Measurements from ENCODE around the gene KLF6. TPM values are rescaled to one million over a fixed set of nuclear protein-coding genes. Genes with fewer than 3 reads are reported as not detected.

Gene KLF6
- total RNA-seq, 1 donor from 2014 or later: 95.5 TPM

GRCh38 chr10:3783316-3783681, 1.7 kb downstream of the KLF6 start:
- H3K4me1 Mint-ChIP-seq (ENCODE audit: low read depth): peaks cover 37% of the 10 kb centered on the region
- H3K4me3 Mint-ChIP-seq (ENCODE audit: low read depth): peak overlapping the region; percentile 91
- peaks cover 34% of the 10 kb centered on the region for H3K36me3 Mint-ChIP-seq (ENCODE audit: insufficient read depth)
- no peaks in the 10 kb centered on the region for H3K9me3 Mint-ChIP-seq (ENCODE audit: low read depth)
- no peaks in the 10 kb centered on the region for H3K27me3 Mint-ChIP-seq
- peak overlapping the region; percentile 99 for H3K27ac Mint-ChIP-seq
- TF ChIP-seq CTCF (IDR thresholded peaks at IDR 0.05; ENCODE audit: unreplicated experiment): no peak
- no peak for DNase-seq (ENCODE audit: low spot score, unreplicated experiment)

GRCh38 chr10:3782451-3783315, 2.3 kb downstream of the KLF6 start:
- H3K27ac Mint-ChIP-seq: peak overlapping the region; percentile 99
- no peaks in the 10 kb centered on the region for H3K27me3 Mint-ChIP-seq
- peaks cover 39% of the 10 kb centered on the region for H3K36me3 Mint-ChIP-seq (ENCODE audit: insufficient read depth)
- H3K9me3 Mint-ChIP-seq (ENCODE audit: low read depth): no peaks in the 10 kb centered on the region
- peak overlapping the region; percentile 91 for H3K4me3 Mint-ChIP-seq (ENCODE audit: low read depth)
- peaks cover 33% of the 10 kb centered on the region for H3K4me1 Mint-ChIP-seq (ENCODE audit: low read depth)
- TF ChIP-seq CTCF (IDR thresholded peaks at IDR 0.05; ENCODE audit: unreplicated experiment): no peak
- DNase-seq (ENCODE audit: low spot score, unreplicated experiment): no peak

GRCh38 chr10:3782146-3782450, 2.9 kb downstream of the KLF6 start:
- Mint-ChIP-seq H3K27me3 (no peaks in the 10 kb centered on the region), H3K4me1 (ENCODE audit: low read depth) (peaks cover 36% of the 10 kb centered on the region), H3K36me3 (ENCODE audit: insufficient read depth) (peaks cover 44% of the 10 kb centered on the region), H3K27ac (peak overlapping the region; percentile 99), H3K4me3 (ENCODE audit: low read depth) (peak overlapping the region; percentile 91), H3K9me3 (ENCODE audit: low read depth) (no peaks in the 10 kb centered on the region)
- no peak for TF ChIP-seq CTCF (IDR thresholded peaks at IDR 0.05; ENCODE audit: unreplicated experiment)
- no peak for DNase-seq (ENCODE audit: low spot score, unreplicated experiment)

GRCh38 chr10:3781468-3782145, 3.4 kb downstream of the KLF6 start:
- H3K4me3 Mint-ChIP-seq (ENCODE audit: low read depth): peak overlapping the region; percentile 91
- H3K27me3 Mint-ChIP-seq: no peaks in the 10 kb centered on the region
- H3K9me3 Mint-ChIP-seq (ENCODE audit: low read depth): no peaks in the 10 kb centered on the region
- peak overlapping the region; percentile 99 for H3K27ac Mint-ChIP-seq
- H3K4me1 Mint-ChIP-seq (ENCODE audit: low read depth): peaks cover 36% of the 10 kb centered on the region
- DNase-seq (ENCODE audit: low spot score, unreplicated experiment): no peak
- peaks cover 48% of the 10 kb centered on the region for H3K36me3 Mint-ChIP-seq (ENCODE audit: insufficient read depth)
- TF ChIP-seq CTCF (IDR thresholded peaks at IDR 0.05; ENCODE audit: unreplicated experiment): peak; percentile 8

GRCh38 chr10:3780771-3781467, 4.1 kb downstream of the KLF6 start:
- Mint-ChIP-seq H3K9me3 (ENCODE audit: low read depth) (no peaks in the 10 kb centered on the region), H3K27ac (peak overlapping the region; percentile 83), H3K4me3 (ENCODE audit: low read depth) (peak overlapping the region; percentile 56), H3K36me3 (ENCODE audit: insufficient read depth) (peaks cover 52% of the 10 kb centered on the region), H3K4me1 (ENCODE audit: low read depth) (peaks cover 35% of the 10 kb centered on the region), H3K27me3 (no peaks in the 10 kb centered on the region)
- no peak for DNase-seq (ENCODE audit: low spot score, unreplicated experiment)
- no peak for TF ChIP-seq CTCF (IDR thresholded peaks at IDR 0.05; ENCODE audit: unreplicated experiment)
